K562 (cell line): ENCODE data around the gene RRAD. TPM values are rescaled to one million over a fixed set of nuclear protein-coding genes. Genes with fewer than 3 reads are reported as not detected.

Experiments used
- ATAC-seq: fragments of 200-7000 bp; cut with Tn5 transposase; 3 replicates; pipeline ENCODE4 v1.9.1; 2020; ENCODE audit warnings: moderate library complexity
- BruUV-seq: library from RNA; stranded (reverse); fragments of 400-500 nt; replicated peaks from 2 replicates; lab custom pipeline; 2021; lab: Mats Ljungman, UMichigan
- CTCF ChIA-PET: fragments of 300-600 bp; formaldehyde crosslinking; extraction: SDS; loops from one replicate; lab custom pipeline; 2021; ENCODE audit warnings: low intra/inter-chr PET ratio; lab: Yijun Ruan, JAX
- POLR2A ChIA-PET: fragments of 300-600, 350-650 bp; sonication (Branson Sonifier 250); formaldehyde crosslinking; extraction: SDS; loops from one replicate; lab custom pipeline; 2021; ENCODE audit warnings: antibody characterized with exemption, inconsistent platforms; lab: Yijun Ruan, JAX
- DNase-seq, 4 experiments: peaks; one replicate each; pipeline versions ENCODE4 v3.0.0 to v3.0.0-alpha.2; 2011 to 2018; ENCODE audit warnings: low spot score in 3 of 4, mixed read lengths in 3 of 4; ENCODE audit errors: extremely low read depth in 1 of 4
- FAIRE-seq: peaks from 2 replicates; lab custom pipeline; 2011; peaks lifted over from hg19 to GRCh38; lab: Jason Lieb, UNC
- H2AFZ ChIP-seq: 2 replicates; pipeline ENCODE4 v1.6.0; 2011; ENCODE audit warnings: low read depth, low read length, control low read depth, inconsistent platforms
- H3K27ac ChIP-seq: fragments of 200-600 bp; 3 replicates; pipeline ENCODE4 v1.8.0; 2011; ENCODE audit warnings: low read depth, mild to moderate bottlenecking, control low read depth, inconsistent platforms, low read length, moderate library complexity, mixed read lengths; ENCODE audit errors: extremely low read depth
- H3K27me3 ChIP-seq, 2 experiments: fragments of 300-600 bp in 1 of 2; 2 replicates in 1 of 2; 3 replicates in 1 of 2; pipeline versions ENCODE4 v1.6.0 to v1.8.0; 2011; ENCODE audit warnings: inconsistent platforms in 2 of 2, low read length in 2 of 2, mild to moderate bottlenecking in 1 of 2, mixed read lengths in 1 of 2, moderate library complexity in 1 of 2; ENCODE audit not compliant: control insufficient read depth in 2 of 2, insufficient read depth in 2 of 2
- H3K36me3 ChIP-seq: fragments of 300-600 bp; 3 replicates; pipeline ENCODE4 v1.8.0; 2011; ENCODE audit warnings: mild to moderate bottlenecking, low read length, inconsistent platforms; ENCODE audit not compliant: control insufficient read depth, insufficient read depth
- H3K4me1 ChIP-seq, 2 experiments: fragments of 200-600 bp in 1 of 2; replicated peaks in 1 of 2; 2 replicates in 1 of 2; 3 replicates in 1 of 2; pipeline versions ENCODE4 v1.5.1 to v1.8.0; 2011; ENCODE audit warnings: inconsistent platforms in 2 of 2, low read length in 2 of 2, mild to moderate bottlenecking in 1 of 2, mixed read lengths in 1 of 2, moderate library complexity in 1 of 2; ENCODE audit not compliant: control insufficient read depth in 2 of 2, insufficient read depth in 2 of 2
- H3K4me2 ChIP-seq: 2 replicates; pipeline ENCODE4 v1.6.1; 2011; ENCODE audit warnings: low read length, control low read depth, inconsistent platforms, mixed read lengths; ENCODE audit not compliant: insufficient read depth
- H3K4me3 ChIP-seq: fragments of 200-600 bp; sonication (generic), shearing (Covaris generic); 2 replicates; pipeline ENCODE4 v1.5.1; 2016; ENCODE audit warnings: control low read depth, inconsistent platforms
- H3K79me2 ChIP-seq: fragments of 200-600 bp; 3 replicates; pipeline ENCODE4 v1.8.0; 2011; ENCODE audit warnings: low read length, inconsistent platforms; ENCODE audit not compliant: control insufficient read depth, insufficient read depth
- H3K9ac ChIP-seq, 2 experiments: 2 replicates each; pipeline versions ENCODE4 v1.6.0 to v1.6.1; 2011; ENCODE audit warnings: low read depth in 2 of 2, low read length in 2 of 2, control low read depth in 1 of 2, inconsistent platforms in 1 of 2, mild to moderate bottlenecking in 1 of 2, mixed read lengths in 1 of 2; ENCODE audit not compliant: insufficient read depth in 1 of 2
- H3K9me1 ChIP-seq: one replicate; pipeline ENCODE4 v1.6.0; 2011; ENCODE audit warnings: inconsistent platforms, mild to moderate bottlenecking, low read length, moderate library complexity; ENCODE audit not compliant: control insufficient read depth, insufficient read depth
- H3K9me3 ChIP-seq: replicated peaks from 2 replicates; pipeline ENCODE4 v1.5.1; 2011; ENCODE audit warnings: low read depth, low read length, inconsistent platforms; ENCODE audit not compliant: control insufficient read depth, insufficient read depth
- H4K20me1 ChIP-seq: replicated peaks from 2 replicates; pipeline ENCODE4 v1.6.1; 2011; ENCODE audit warnings: low read length, inconsistent platforms, mixed read lengths; ENCODE audit not compliant: control insufficient read depth, insufficient read depth
- BRF2 ChIP-seq: IDR thresholded peaks from 3 replicates; pipeline ENCODE4 v1.6.1; 2011; ENCODE audit warnings: borderline replicate concordance, mild to moderate bottlenecking; ENCODE audit not compliant: insufficient read length, insufficient read depth
- CHAMP1 ChIP-seq: fragments of 450-650 bp; IDR thresholded peaks from 2 replicates; pipeline ENCODE4 v1.6.1; 2016; ENCODE audit warnings: mild to moderate bottlenecking
- MAZ ChIP-seq, 2 experiments: fragments of 450-650 bp in 1 of 2; sonication (generic) in 1 of 2; formaldehyde crosslinking; IDR thresholded peaks in 1 of 2; conservative IDR thresholded peaks in 1 of 2; 2 replicates each; pipeline versions ENCODE4 v1.4.0 to v1.5.0; 2020; ENCODE audit warnings: mild to moderate bottlenecking in 1 of 2, missing genetic modification reagents in 1 of 2
- NKRF ChIP-seq: fragments of 450-650 bp; IDR thresholded peaks from 2 replicates; pipeline ENCODE4 v1.6.1; 2016; ENCODE audit warnings: borderline replicate concordance
- RUNX1 ChIP-seq: sonication (generic); IDR thresholded peaks from 2 replicates; pipeline ENCODE4 v1.6.1; 2016; ENCODE audit warnings: antibody characterized with exemption, low read depth
- SMAD3 ChIP-seq: fragments of 450-650 bp; formaldehyde crosslinking; conservative IDR thresholded peaks from 2 replicates; pipeline ENCODE4 v1.4.0; 2020; ENCODE audit warnings: mild to moderate bottlenecking
- SMARCC2 ChIP-seq: fragments of 450-650 bp; IDR thresholded peaks from 2 replicates; pipeline ENCODE4 v1.6.1; 2017; ENCODE audit warnings: antibody characterized with exemption, moderate library complexity, mild to moderate bottlenecking, low read depth
- SPI1 ChIP-seq: IDR thresholded peaks from 2 replicates; pipeline ENCODE4 v1.6.1; 2011; ENCODE audit warnings: low read depth, low read length, control low read depth, borderline replicate concordance
- WGBS: fragments of 100-300 bp; shearing (Covaris generic); methylation state at CpG from one replicate; pipeline ENCODE4 v1.1.6; 2016; ENCODE audit warnings: low coverage, mixed read lengths; ENCODE audit not compliant: insufficient coverage; ENCODE audit errors: missing lambda C conversion rate; 5-methylcytosine and 5-hydroxymethylcytosine counted together
- in situ Hi-C: fragments of 300-500 bp; cut with MboI; formaldehyde crosslinking; loops from 4 replicates; pipeline ENCODE4 v1.15.0; 2018; ENCODE audit warnings: inconsistent platforms, mixed read lengths
- intact Hi-C: fragments of 100-400 bp; cut with micrococcal nuclease; formaldehyde crosslinking; loops from 2 replicates; pipeline ENCODE4 v1.14.2; 2022
- polyA plus RNA-seq, 8 experiments: library from polyadenylated mRNA; depleted of rRNA in 4 of 8; stranded (reverse) in 5 of 8; unstranded in 3 of 8; fragments of >200 nt; fragmentation: Nextera tagmentation in 2 of 8; fragmentation: Illumina TruSeq in 1 of 8; extraction: Ambion mirVana in 2 of 8; extraction: Trizol in 1 of 8; gene quantifications; 2 replicates each; pipeline versions ENCODE4 v1.2.1 to v1.2.3, GENCODE V29; 2011 to 2014; ENCODE audit warnings: inconsistent platforms in 1 of 8, missing spikeins in 1 of 8
- total RNA-seq, 7 experiments: library from RNA; depleted of rRNA in 6 of 7; stranded (reverse); fragments of >200 nt in 6 of 7; fragmentation: Illumina TruSeq in 2 of 7; extraction: Trizol in 2 of 7; gene quantifications; 2 replicates each; pipeline versions ENCODE4 v1.2.1 to v1.2.3, GENCODE V29; 2011 to 2021; ENCODE audit warnings: low replicate concordance in 1 of 7

Gene RRAD
- total and polyA plus RNA-seq, 9 of the 15 experiments (the other 6 are each of a cell fraction or from before 2014, with no cell fraction given): 0.09 to 0.20 (median 0.13) TPM; not detected in 5

- no peak for DNase-seq
- POLR2A ChIA-PET: interaction anchor here (0.6 to 2.0 kb wide), 4 partner anchors 8 to 368 kb away, joined by 3 to 11 read pairs (median 7); partner anchors contain the start of gene CIAO2B
- WGBS: 7% methylated on average over 9 of the region's 9 CpGs
- no peaks in the 10 kb centered on the region; the same call in 1 of the 2 replicates for H4K20me1 ChIP-seq
- FAIRE-seq: no peak
- no peak overlapping the region for H3K4me2 ChIP-seq
- CTCF ChIA-PET: no interaction called here
- H3K4me3 ChIP-seq: no peak overlapping the region
- H3K79me2 ChIP-seq: no peaks in the 10 kb centered on the region
- H3K9me1 ChIP-seq: no peaks in the 10 kb centered on the region
- TF ChIP-seq BRF2: no peak
- no peak overlapping the region; a peak in 1 of 4 replicates for H3K9ac ChIP-seq
- in situ Hi-C loops (no loop called here), intact Hi-C loops (no loop called here)
- no peak for ATAC-seq
- H3K27me3 ChIP-seq: peaks cover 11 to 62% of the 10 kb centered on the region in 2 experiments; a peak in 3 of 5 replicates
- no TSS peak for BruUV-seq
- no peak overlapping the region for H2AFZ ChIP-seq
- H3K36me3 ChIP-seq: no peaks in the 10 kb centered on the region
- no peaks in the 10 kb centered on the region for H3K9me3 ChIP-seq
- H3K27ac ChIP-seq: no peak overlapping the region
- peaks cover 0 to 32% of the 10 kb centered on the region in 2 experiments; a peak in 3 of 5 replicates for H3K4me1 ChIP-seq
Measured at GRCh38 chr16:66920924-66921680, 4.2 kb downstream of the RRAD start.

GRCh38 chr16:66920299-66920590 lies 5.1 kb downstream of the RRAD start:
- POLR2A ChIA-PET: interaction anchor here (0.9 to 1.2 kb wide), 2 partner anchors 10 to 21 kb away, joined by 3 to 4 read pairs; no protein-coding TSS in a partner anchor
- no peaks in the 10 kb centered on the region for H3K79me2 ChIP-seq
- no peak overlapping the region for H3K9ac ChIP-seq
- H3K27me3 ChIP-seq: peaks cover 14 to 64% of the 10 kb centered on the region in 2 experiments; a peak in 3 of 5 replicates
- H3K4me3 ChIP-seq: no peak overlapping the region
- no peak overlapping the region for H3K4me2 ChIP-seq
- no peaks in the 10 kb centered on the region for H3K9me1 ChIP-seq
- no peak overlapping the region for H3K27ac ChIP-seq
- WGBS: 3% methylated on average over 2 of the region's 2 CpGs
- in situ Hi-C loops (no loop called here), intact Hi-C loops (no loop called here)
- DNase-seq (no peak), ATAC-seq (no peak), FAIRE-seq (no peak)
- H3K4me1 ChIP-seq: peaks cover 0 to 28% of the 10 kb centered on the region in 2 experiments; a peak in 2 of 5 replicates
- no peaks in the 10 kb centered on the region; the same call in 1 of the 2 replicates for H4K20me1 ChIP-seq
- no peaks in the 10 kb centered on the region for H3K36me3 ChIP-seq
- H2AFZ ChIP-seq: no peak overlapping the region
- BruUV-seq: no TSS peak
- CTCF ChIA-PET: no interaction called here
- H3K9me3 ChIP-seq: no peaks in the 10 kb centered on the region
- TF ChIP-seq SPI1 (no peak), SMAD3 (CRISPR knock-in tag) (no peak), NKRF (no peak), SMARCC2 (no peak), CHAMP1 (no peak), RUNX1 (no peak), MAZ (CRISPR knock-in tag; conservative IDR thresholded peaks at IDR 0.05 in 1 of 2, IDR thresholded peaks at IDR 0.05 in 1 of 2) (no peak)
